Right atrium auricular region (tissue), 2 donors: Measurements from ENCODE around the gene CHRDL2. TPM values are rescaled to one million over a fixed set of nuclear protein-coding genes. Genes with fewer than 3 reads are reported as not detected.
A peak's percentile ranks its signal among the peaks of the same experiment; 100 is the strongest.

ENCODE experiments used
- DNase-seq: peaks from one replicate; pipeline ENCODE4 v3.0.0-alpha.2; 2019; ENCODE audit warnings: low spot score
- H3K27ac ChIP-seq, 2 donors: fragments of 200-600 bp; sonication (generic); 1 replicate in 1 of 2; 2 replicates in 1 of 2; pipeline ENCODE4 v1.5.1; 2016 to 2019
- H3K27me3 ChIP-seq, 2 donors: fragments of 200-600 bp; sonication (generic); one replicate each; pipeline versions ENCODE4 v1.5.1 to v1.6.0; 2017 to 2019
- H3K36me3 ChIP-seq: fragments of 200-600 bp; sonication (generic); one replicate; pipeline ENCODE4 v1.5.1; 2016
- H3K4me1 ChIP-seq, 2 donors: fragments of 200-600 bp; sonication (generic); one replicate each; pipeline versions ENCODE4 v1.5.1 to v1.6.0; 2017 to 2019
- H3K4me3 ChIP-seq, 2 donors: fragments of 200-600 bp; sonication (generic); 1 replicate in 1 of 2; 2 replicates in 1 of 2; pipeline ENCODE4 v1.5.1; 2017 to 2019; ENCODE audit warnings: mild to moderate bottlenecking in 1 of 2, moderate library complexity in 1 of 2
- H3K9me3 ChIP-seq, 2 donors: fragments of 200-600 bp; sonication (generic); one replicate each; pipeline ENCODE4 v1.5.1; 2019
- CTCF ChIP-seq, 2 donors: fragments of 200-600 bp; sonication (generic); IDR thresholded peaks; one replicate each; pipeline ENCODE4 v1.5.1; 2019; ENCODE audit warnings: antibody characterized with exemption in 2 of 2
- total RNA-seq, 2 donors: library from RNA; depleted of rRNA; stranded (reverse); fragments of >200 nt; gene quantifications; one replicate each; pipeline ENCODE4 v1.1.0, GENCODE V29; 2016

The CHRDL2 gene
- total RNA-seq, 2 donors from 2014 or later = 2.0 to 4.2 TPM

- peak; percentile 81 for DNase-seq
- Histone ChIP-seq H3K4me3 (no peak overlapping the region), H3K27me3 (no peaks in the 10 kb centered on the region), H3K36me3 (no peaks in the 10 kb centered on the region), H3K9me3 (no peaks in the 10 kb centered on the region), H3K27ac (peak overlapping the region; percentile 36 to 43), H3K4me1 (peaks cover 0 to 15% of the 10 kb centered on the region in 2 donors)
- TF ChIP-seq CTCF (IDR thresholded peaks at IDR 0.05) = no peak
Observed at GRCh38 chr11:74678591-74679512, 52.4 kb downstream of the CHRDL2 start.

DNA sequence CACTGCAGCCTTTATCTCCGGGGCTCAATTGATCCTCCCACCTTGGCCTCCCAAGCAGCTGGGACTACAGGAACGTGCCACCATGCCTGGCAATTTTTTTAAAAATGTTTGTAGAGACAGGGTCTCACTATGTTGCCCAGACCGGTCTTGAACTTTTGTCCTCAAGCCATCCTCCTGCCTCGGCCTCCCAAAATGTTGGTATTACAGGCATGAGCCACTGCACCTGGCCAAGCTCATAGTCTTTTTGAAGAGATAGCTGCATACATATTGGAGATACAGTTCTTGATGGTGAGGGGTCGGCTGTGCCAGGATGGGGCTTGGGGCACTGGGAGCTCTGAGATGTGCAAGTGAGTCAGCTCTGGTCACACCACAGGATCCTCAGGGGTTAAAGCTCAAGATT is 53.2 kb downstream of the CHRDL2 start:
- peak; percentile 55 for DNase-seq
- Histone ChIP-seq H3K9me3 (no peaks in the 10 kb centered on the region), H3K27me3 (no peaks in the 10 kb centered on the region), H3K4me3 (no peak overlapping the region), H3K4me1 (peaks cover 0 to 17% of the 10 kb centered on the region in 2 donors), H3K36me3 (no peaks in the 10 kb centered on the region), H3K27ac (peak overlapping the region in 1 of 2 donors; percentile 36)
- TF ChIP-seq CTCF (IDR thresholded peaks at IDR 0.05) = no peak

DNA sequence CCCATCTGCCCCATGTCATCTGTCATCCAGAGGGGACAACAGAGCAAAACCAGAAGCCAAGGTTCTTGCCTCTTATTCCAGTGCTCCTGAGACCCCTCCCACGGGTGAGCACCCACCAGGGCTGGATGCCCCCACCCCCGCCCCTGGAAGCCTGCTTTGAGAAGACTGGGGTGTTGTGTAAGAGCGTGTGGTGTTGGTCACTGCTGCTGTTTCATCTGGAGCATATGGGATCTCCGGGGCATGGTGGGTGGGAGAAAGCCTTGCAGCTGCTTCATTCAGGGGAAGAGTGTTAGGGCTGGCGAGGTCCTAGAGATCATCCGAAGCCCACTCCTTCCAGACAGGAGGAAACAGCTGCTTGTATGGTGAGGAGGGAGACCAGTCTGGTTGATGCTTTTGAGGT is 54.1 kb downstream of the CHRDL2 start:
- H3K4me3 ChIP-seq = no peak overlapping the region
- TF ChIP-seq CTCF (IDR thresholded peaks at IDR 0.05) = no peak
- DNase-seq = peak; percentile 55
- H3K27ac ChIP-seq = peak overlapping the region in 1 of 2 donors; percentile 0
- H3K36me3 ChIP-seq = no peaks in the 10 kb centered on the region
- no peaks in the 10 kb centered on the region for H3K27me3 ChIP-seq
- peaks cover 0 to 20% of the 10 kb centered on the region in 2 donors for H3K4me1 ChIP-seq
- H3K9me3 ChIP-seq = no peaks in the 10 kb centered on the region

DNA sequence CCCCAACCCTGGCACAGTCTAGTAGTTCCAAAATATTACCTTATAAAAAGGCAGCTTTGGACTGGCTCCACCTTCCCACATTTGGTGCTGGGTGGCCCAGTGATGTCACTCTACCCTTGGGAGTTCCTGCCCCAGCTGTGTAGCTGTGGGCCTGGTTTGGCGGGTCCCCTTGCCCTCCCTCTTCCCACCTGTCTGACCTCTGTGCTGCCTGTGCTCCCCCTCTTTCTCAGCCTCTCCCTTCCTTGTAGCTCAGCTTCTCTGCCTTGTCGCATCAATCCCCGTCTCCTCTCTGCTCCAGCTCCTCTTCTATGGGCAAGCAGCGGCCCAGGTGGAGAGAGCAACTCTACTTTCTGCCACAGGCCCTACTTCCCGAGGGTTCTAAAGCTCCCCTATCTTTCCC is 54.6 kb downstream of the CHRDL2 start:
- H3K27ac ChIP-seq = peak overlapping the region in 1 of 2 donors; percentile 3
- TF ChIP-seq CTCF (IDR thresholded peaks at IDR 0.05) = no peak
- H3K4me1 ChIP-seq = peaks cover 0 to 19% of the 10 kb centered on the region in 2 donors

GRCh38 chr11:74675761-74676160 is 55.5 kb downstream of the CHRDL2 start:
- TF ChIP-seq CTCF (IDR thresholded peaks at IDR 0.05) = no peak
- Histone ChIP-seq H3K4me3 (no peak overlapping the region), H3K4me1 (peaks cover 0 to 19% of the 10 kb centered on the region in 2 donors), H3K27ac (no peak overlapping the region), H3K27me3 (no peaks in the 10 kb centered on the region), H3K36me3 (no peaks in the 10 kb centered on the region), H3K9me3 (no peaks in the 10 kb centered on the region)
- DNase-seq = no peak

More for the DNA sequence above, 54.6 kb downstream of the CHRDL2 start:
- Histone ChIP-seq H3K27me3 (no peaks in the 10 kb centered on the region), H3K9me3 (no peaks in the 10 kb centered on the region), H3K4me3 (no peak overlapping the region), H3K36me3 (no peaks in the 10 kb centered on the region)
- peak; percentile 53 for DNase-seq
